Activated naive CD4-positive, alpha-beta T cell treated with anti-CD3 and anti-CD28 coated beads for 36 hours (primary cell): ENCODE results near the gene BACH1. TPM values are rescaled to one million over a fixed set of nuclear protein-coding genes. Genes with fewer than 3 reads are reported as not detected.

Source experiments
- CTCF ChIA-PET: fragments of 350-600 bp; sonication (Branson Sonifier 250); formaldehyde crosslinking; loops from one replicate; lab custom pipeline; 2021; ENCODE audit warnings: antibody characterized with exemption; lab: Charles Lee
- DNase-seq: peaks from one replicate; pipeline ENCODE4 v3.0.0-alpha.2; 2020
- H3K27ac Mint-ChIP-seq: one replicate; pipeline ENCODE4 v1.8.0; 2021; ENCODE audit warnings: mild to moderate bottlenecking, mixed read lengths
- H3K27me3 Mint-ChIP-seq: one replicate; pipeline ENCODE4 v1.8.0; 2021; ENCODE audit warnings: low read depth, mixed read lengths
- H3K36me3 Mint-ChIP-seq: one replicate; pipeline ENCODE4 v1.8.0; 2021; ENCODE audit warnings: low read depth, mixed read lengths
- H3K4me1 Mint-ChIP-seq: one replicate; pipeline ENCODE4 v1.8.0; 2021; ENCODE audit warnings: low read depth, mixed read lengths
- H3K4me3 Mint-ChIP-seq: one replicate; pipeline ENCODE4 v1.8.0; 2021; ENCODE audit warnings: mild to moderate bottlenecking, moderate library complexity, mixed read lengths
- H3K9me3 Mint-ChIP-seq: one replicate; pipeline ENCODE4 v1.8.0; 2021; ENCODE audit warnings: mixed read lengths
- intact Hi-C: fragments of 100-400 bp; cut with micrococcal nuclease; formaldehyde crosslinking; loops from one replicate; pipeline ENCODE4 v1.15.1; 2023
- total RNA-seq, 2 experiments: library from RNA; stranded (reverse); gene quantifications; one replicate each; pipeline ENCODE4 v1.2.3, GENCODE V29; 2021

Gene BACH1
- total RNA-seq, 2 experiments from 2014 or later, result 22.6 to 23.2 TPM

DNA sequence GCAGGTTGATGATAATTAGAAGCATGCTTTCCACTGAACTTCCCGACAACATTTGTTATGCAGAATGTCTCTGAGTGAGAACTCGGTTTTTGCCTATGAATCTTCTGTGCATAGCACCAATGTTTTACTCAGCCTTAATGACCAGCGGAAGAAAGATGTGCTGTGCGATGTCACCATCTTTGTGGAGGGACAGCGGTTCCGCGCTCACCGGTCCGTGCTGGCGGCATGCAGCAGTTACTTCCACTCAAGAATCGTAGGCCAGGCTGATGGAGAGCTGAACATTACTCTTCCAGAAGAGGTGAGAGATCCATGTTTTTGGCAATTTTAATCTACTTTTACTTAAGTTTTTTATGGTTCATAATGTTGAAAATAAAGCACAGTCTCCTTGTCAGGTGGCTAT is 22.5 kb downstream of the BACH1 start:
- Mint-ChIP-seq H3K27ac (no peak overlapping the region), H3K4me1 (peaks cover 15% of the 10 kb centered on the region)

GRCh38 chr21:29321932-29322928 is 23.5 kb downstream of the BACH1 start:
- intact Hi-C loops, result no loop called here
- Mint-ChIP-seq H3K4me1 (peaks cover 9% of the 10 kb centered on the region), H3K36me3 (peaks cover 41% of the 10 kb centered on the region), H3K4me3 (no peak overlapping the region), H3K27me3 (no peaks in the 10 kb centered on the region), H3K27ac (no peak overlapping the region), H3K9me3 (peaks cover 2% of the 10 kb centered on the region)
- CTCF ChIA-PET, result no interaction called here
- DNase-seq, result no peak

More for the DNA sequence above, 22.5 kb downstream of the BACH1 start:
- Mint-ChIP-seq H3K36me3 (peaks cover 32% of the 10 kb centered on the region), H3K9me3 (peaks cover 2% of the 10 kb centered on the region), H3K4me3 (no peak overlapping the region), H3K27me3 (no peaks in the 10 kb centered on the region)
- no peak for DNase-seq
- CTCF ChIA-PET, result no interaction called here
- intact Hi-C loops, result no loop called here

- Mint-ChIP-seq H3K9me3 (peaks cover 2% of the 10 kb centered on the region), H3K4me3 (no peak overlapping the region), H3K27ac (no peak overlapping the region), H3K27me3 (no peaks in the 10 kb centered on the region), H3K36me3 (peaks cover 46% of the 10 kb centered on the region), H3K4me1 (peaks cover 6% of the 10 kb centered on the region)
- DNase-seq, result no peak
- intact Hi-C loops, result no loop called here
- CTCF ChIA-PET, result interaction anchor here (0.6 kb wide), 1 partner anchor 124 kb away, joined by 4 read pairs; no protein-coding TSS in a partner anchor
Measured at GRCh38 chr21:29323189-29323588, 24.5 kb downstream of the BACH1 start.

- no peak overlapping the region for H3K4me3 Mint-ChIP-seq
- no peak for DNase-seq
- CTCF ChIA-PET, result no interaction called here
- H3K9me3 Mint-ChIP-seq, result no peaks in the 10 kb centered on the region
- H3K36me3 Mint-ChIP-seq, result peaks cover 37% of the 10 kb centered on the region
- no peak overlapping the region for H3K27ac Mint-ChIP-seq
- intact Hi-C loops, result no loop called here
- peaks cover under 1% of the 10 kb centered on the region for H3K4me1 Mint-ChIP-seq
- no peaks in the 10 kb centered on the region for H3K27me3 Mint-ChIP-seq
Measured at GRCh38 chr21:29326914-29327554, 28.3 kb downstream of the BACH1 start.

DNA sequence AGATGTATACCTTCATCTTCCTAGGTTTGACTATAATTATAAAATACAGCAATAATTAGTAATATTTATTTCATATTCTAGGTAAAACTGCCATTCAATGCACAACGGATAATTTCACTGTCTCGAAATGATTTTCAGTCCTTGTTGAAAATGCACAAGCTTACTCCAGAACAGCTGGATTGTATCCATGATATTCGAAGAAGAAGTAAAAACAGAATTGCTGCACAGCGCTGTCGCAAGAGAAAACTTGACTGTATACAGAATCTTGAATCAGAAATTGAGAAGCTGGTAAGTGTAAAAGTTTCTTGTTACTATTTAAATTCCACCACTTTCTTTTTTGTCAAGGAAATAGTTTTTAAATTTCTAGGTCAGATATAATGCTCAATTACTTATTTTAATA is 30.7 kb downstream of the BACH1 start:
- no peak overlapping the region for H3K27ac Mint-ChIP-seq
- no peak overlapping the region for H3K4me3 Mint-ChIP-seq
- intact Hi-C loops, result no loop called here
- H3K9me3 Mint-ChIP-seq, result no peaks in the 10 kb centered on the region
- H3K4me1 Mint-ChIP-seq, result peaks cover 12% of the 10 kb centered on the region
- CTCF ChIA-PET, result no interaction called here
- DNase-seq, result no peak
- H3K36me3 Mint-ChIP-seq, result peaks cover 32% of the 10 kb centered on the region
- no peaks in the 10 kb centered on the region for H3K27me3 Mint-ChIP-seq

DNA sequence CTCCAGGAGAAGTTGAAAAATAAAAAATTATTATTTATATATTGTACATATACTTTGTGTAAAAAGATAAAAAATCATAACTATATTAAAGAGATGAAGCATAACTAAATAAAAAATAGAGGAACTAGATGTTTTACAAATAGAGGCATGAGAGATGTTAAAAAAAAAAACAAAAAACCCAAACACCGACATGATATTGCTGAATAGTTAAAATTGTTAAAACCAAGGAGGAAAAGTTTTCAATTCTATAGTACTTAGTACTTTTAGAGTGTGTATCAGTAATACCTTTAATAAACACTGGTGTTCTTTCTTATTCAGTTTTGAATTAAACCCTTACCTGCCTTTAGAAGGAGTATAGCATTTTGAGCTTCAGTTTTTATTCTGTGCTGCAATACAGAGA is 32.1 kb downstream of the BACH1 start:
- Mint-ChIP-seq H3K27ac (no peak overlapping the region), H3K9me3 (no peaks in the 10 kb centered on the region), H3K4me3 (no peak overlapping the region), H3K4me1 (peaks cover 19% of the 10 kb centered on the region), H3K36me3 (peaks cover 33% of the 10 kb centered on the region), H3K27me3 (no peaks in the 10 kb centered on the region)
- DNase-seq, result no peak
- intact Hi-C loops, result no loop called here
- CTCF ChIA-PET, result interaction anchor here (0.7 to 1.1 kb wide), 2 partner anchors 19 to 1271 kb away, joined by 4 to 5 read pairs; no protein-coding TSS in a partner anchor

GRCh38 chr21:29332461-29333362 is 34.0 kb downstream of the BACH1 start:
- Mint-ChIP-seq H3K27ac (no peak overlapping the region), H3K36me3 (peaks cover 19% of the 10 kb centered on the region), H3K9me3 (no peaks in the 10 kb centered on the region), H3K4me3 (no peak overlapping the region), H3K27me3 (no peaks in the 10 kb centered on the region), H3K4me1 (peaks cover 19% of the 10 kb centered on the region)
- CTCF ChIA-PET, result no interaction called here
- intact Hi-C loops, result no loop called here
- DNase-seq, result no peak

DNA sequence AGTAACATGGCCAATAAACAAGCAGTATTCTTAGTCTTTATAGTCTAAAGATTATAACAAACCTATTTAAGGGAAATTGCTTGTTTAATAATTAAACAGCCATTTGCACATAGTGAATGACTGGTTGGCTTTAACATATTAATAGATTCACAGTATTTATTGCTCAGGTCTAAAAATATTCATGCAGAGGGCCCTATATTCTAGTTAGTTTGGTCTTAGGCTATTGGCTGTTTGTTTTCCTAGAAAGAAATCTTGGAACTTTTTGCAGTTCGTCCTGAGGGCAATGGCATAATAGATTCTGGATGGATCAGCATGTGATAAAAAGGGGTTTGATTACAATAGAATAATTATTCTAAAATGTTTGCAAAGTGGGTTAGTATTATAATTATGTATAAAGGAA is 34.7 kb downstream of the BACH1 start:
- Mint-ChIP-seq H3K27me3 (no peaks in the 10 kb centered on the region), H3K4me1 (peaks cover 19% of the 10 kb centered on the region), H3K27ac (no peak overlapping the region), H3K4me3 (no peak overlapping the region), H3K36me3 (peaks cover 19% of the 10 kb centered on the region), H3K9me3 (no peaks in the 10 kb centered on the region)
- intact Hi-C loops, result no loop called here
- no peak for DNase-seq
- CTCF ChIA-PET, result no interaction called here

DNA sequence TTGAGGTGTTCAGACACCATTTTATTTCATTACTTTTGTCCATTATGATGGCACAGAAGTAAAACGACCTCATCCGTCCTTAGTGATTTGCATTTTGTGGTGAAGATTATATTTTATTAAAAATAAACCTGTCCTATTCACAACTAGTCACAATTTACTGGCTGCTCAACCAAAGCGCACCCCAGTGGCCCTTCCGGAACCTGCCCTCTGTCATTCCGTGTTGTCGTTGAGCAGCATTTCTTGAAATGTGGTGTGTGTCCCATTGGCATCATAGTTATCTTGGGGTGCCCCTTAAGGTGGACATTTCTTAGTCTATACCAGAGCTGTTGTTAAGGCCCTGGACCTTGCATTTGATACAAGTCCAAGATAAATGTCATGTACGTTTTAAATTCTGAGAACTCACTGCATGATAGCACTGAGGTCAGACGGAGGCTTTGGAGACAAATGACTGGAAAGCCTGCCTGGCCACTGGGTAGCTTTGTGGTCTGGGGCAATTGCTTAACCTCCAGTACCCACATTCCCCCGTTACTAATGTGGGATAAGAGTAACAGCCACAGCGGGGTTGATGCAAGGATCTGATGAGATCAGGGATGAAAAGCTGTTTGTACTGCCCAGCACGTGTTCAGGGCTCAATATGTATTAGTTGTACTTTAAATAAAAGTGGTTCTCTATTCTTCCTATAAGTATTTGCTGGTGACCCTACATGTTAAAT is 36.2 kb downstream of the BACH1 start:
- intact Hi-C loops, result loop anchor here (2.0 kb wide), 1 partner anchor 16 kb away; no protein-coding TSS in a partner anchor
- H3K9me3 Mint-ChIP-seq, result no peaks in the 10 kb centered on the region
- H3K27ac Mint-ChIP-seq, result no peak overlapping the region
- H3K4me1 Mint-ChIP-seq, result peaks cover 19% of the 10 kb centered on the region
- CTCF ChIA-PET, result interaction anchor here (0.6 to 1.3 kb wide), 3 partner anchors 14 to 42 kb away, joined by 3 to 6 read pairs (median 4); no protein-coding TSS in a partner anchor
- H3K36me3 Mint-ChIP-seq, result peaks cover 17% of the 10 kb centered on the region
- no peaks in the 10 kb centered on the region for H3K27me3 Mint-ChIP-seq
- no peak overlapping the region for H3K4me3 Mint-ChIP-seq
- DNase-seq, result no peak

GRCh38 chr21:29335720-29336119 is 37.0 kb downstream of the BACH1 start:
- peaks cover 15% of the 10 kb centered on the region for H3K36me3 Mint-ChIP-seq
- intact Hi-C loops, result loop anchor here (2.0 kb wide), 1 partner anchor 17 kb away; no protein-coding TSS in a partner anchor
- H3K27ac Mint-ChIP-seq, result no peak overlapping the region

GRCh38 chr21:29338256-29338655 is 39.5 kb downstream of the BACH1 start:
- intact Hi-C loops, result no loop called here
- DNase-seq, result no peak
- CTCF ChIA-PET, result interaction anchor here (2.0 kb wide), 1 partner anchor 10 kb away, joined by 9 read pairs; no protein-coding TSS in a partner anchor
- no peak overlapping the region for H3K27ac Mint-ChIP-seq
- peaks cover 24% of the 10 kb centered on the region for H3K4me1 Mint-ChIP-seq
- H3K4me3 Mint-ChIP-seq, result no peak overlapping the region
- H3K27me3 Mint-ChIP-seq, result no peaks in the 10 kb centered on the region
- peaks cover 15% of the 10 kb centered on the region for H3K36me3 Mint-ChIP-seq
- no peaks in the 10 kb centered on the region for H3K9me3 Mint-ChIP-seq

More at GRCh38 chr21:29335720-29336119, 37.0 kb downstream of the BACH1 start:
- no peak for DNase-seq
- CTCF ChIA-PET, result interaction anchor here (1.2 to 1.3 kb wide), 2 partner anchors 36 to 41 kb away, joined by 3 to 4 read pairs; no protein-coding TSS in a partner anchor
- H3K27me3 Mint-ChIP-seq, result no peaks in the 10 kb centered on the region
- no peaks in the 10 kb centered on the region for H3K9me3 Mint-ChIP-seq
- peaks cover 21% of the 10 kb centered on the region for H3K4me1 Mint-ChIP-seq
- no peak overlapping the region for H3K4me3 Mint-ChIP-seq
